Retinal pigment epithelial cell (primary cell): Measurements from ENCODE around the gene NHLRC3.
A peak's percentile ranks its signal among the peaks of the same experiment; 100 is the strongest.

Experiments
- DNase-seq: peaks from one replicate; pipeline ENCODE4 v3.0.0-alpha.2; 2010; ENCODE audit warnings: low read depth
- H3K4me3 ChIP-seq: 2 replicates; pipeline ENCODE4 v1.5.1; 2011; ENCODE audit warnings: mild to moderate bottlenecking, low read length, control low read depth, moderate library complexity
- TF ChIP-seq, protein P1 (sequence below): conservative IDR thresholded peaks from 2 replicates; pipeline ENCODE4 v1.5.1; 2011; ENCODE audit warnings: low read depth, low read length, control low read depth, inconsistent platforms

Gene NHLRC3

DNA sequence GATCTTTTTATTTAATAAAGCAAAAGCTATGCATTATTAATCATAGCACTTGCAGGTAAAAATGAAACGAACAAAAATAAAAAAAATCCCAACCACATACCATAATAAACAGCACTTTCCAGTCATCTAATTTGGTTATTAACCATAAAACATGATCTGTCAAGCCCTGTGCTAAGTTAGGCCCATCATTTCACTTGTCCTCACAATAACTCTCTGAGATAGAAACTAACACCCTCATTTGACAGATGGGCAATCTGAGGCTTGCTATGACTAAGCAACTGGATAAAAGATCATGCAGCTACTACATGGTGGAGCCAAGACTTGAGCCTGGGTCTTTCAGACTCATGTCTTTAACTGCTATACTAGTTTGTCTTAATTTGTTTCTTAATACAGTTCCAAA, 22.2 kb upstream of the NHLRC3 start:
- TF ChIP-seq, protein P1, sequence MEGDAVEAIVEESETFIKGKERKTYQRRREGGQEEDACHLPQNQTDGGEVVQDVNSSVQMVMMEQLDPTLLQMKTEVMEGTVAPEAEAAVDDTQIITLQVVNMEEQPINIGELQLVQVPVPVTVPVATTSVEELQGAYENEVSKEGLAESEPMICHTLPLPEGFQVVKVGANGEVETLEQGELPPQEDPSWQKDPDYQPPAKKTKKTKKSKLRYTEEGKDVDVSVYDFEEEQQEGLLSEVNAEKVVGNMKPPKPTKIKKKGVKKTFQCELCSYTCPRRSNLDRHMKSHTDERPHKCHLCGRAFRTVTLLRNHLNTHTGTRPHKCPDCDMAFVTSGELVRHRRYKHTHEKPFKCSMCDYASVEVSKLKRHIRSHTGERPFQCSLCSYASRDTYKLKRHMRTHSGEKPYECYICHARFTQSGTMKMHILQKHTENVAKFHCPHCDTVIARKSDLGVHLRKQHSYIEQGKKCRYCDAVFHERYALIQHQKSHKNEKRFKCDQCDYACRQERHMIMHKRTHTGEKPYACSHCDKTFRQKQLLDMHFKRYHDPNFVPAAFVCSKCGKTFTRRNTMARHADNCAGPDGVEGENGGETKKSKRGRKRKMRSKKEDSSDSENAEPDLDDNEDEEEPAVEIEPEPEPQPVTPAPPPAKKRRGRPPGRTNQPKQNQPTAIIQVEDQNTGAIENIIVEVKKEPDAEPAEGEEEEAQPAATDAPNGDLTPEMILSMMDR: no peak
- DNase-seq: no peak
- H3K4me3 ChIP-seq: no peak overlapping the region

GRCh38 chr13:39016787-39017186, 21.5 kb upstream of the NHLRC3 start:
- TF ChIP-seq, protein P1: peak; percentile 64
- H3K4me3 ChIP-seq: no peak overlapping the region
- DNase-seq: no peak

GRCh38 chr13:39020853-39021462, 17.3 kb upstream of the NHLRC3 start:
- no peak overlapping the region for H3K4me3 ChIP-seq
- TF ChIP-seq, protein P1: no peak
- DNase-seq: no peak

DNA sequence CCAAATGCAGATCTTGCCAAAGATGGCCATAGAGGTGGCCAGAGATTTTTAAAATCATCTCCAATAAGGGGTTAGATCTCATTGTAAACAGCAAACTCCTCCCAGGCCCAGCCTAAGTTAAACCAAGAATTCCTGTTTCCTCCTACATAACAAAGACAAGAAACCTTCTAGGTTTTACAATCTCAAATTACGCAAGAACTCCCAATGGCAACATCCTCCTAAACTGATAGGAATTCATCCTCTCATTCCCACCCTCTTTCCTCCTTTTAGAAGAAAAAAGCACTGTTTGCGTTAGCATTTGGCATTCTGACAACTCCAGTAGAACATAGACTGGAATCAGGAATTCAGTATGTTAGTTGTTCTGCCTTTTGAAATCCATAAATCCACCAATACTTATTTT, 14.9 kb upstream of the NHLRC3 start:
- no peak for DNase-seq
- TF ChIP-seq, protein P1: no peak
- H3K4me3 ChIP-seq: no peak overlapping the region

DNA sequence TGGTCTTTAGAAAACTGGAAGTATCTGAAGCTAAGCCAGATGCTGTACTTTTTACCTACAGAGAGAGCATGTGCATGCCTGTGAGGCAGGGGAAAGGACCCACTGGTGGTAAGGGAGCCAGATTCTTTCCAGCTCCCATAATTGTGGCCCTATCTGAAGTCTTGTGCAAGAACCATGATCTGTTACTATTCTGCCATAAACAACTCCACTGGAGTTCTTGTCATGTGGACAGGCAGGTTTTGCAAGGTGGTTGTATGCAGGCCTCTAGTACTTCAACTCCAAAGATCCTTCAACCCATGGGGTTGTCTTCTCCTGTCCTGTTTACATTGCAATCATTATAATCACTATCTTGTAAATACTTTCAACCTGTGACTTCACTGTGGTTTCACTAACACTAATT, 14.5 kb upstream of the NHLRC3 start:
- TF ChIP-seq, protein P1: no peak
- H3K4me3 ChIP-seq: no peak overlapping the region
- no peak for DNase-seq

DNA sequence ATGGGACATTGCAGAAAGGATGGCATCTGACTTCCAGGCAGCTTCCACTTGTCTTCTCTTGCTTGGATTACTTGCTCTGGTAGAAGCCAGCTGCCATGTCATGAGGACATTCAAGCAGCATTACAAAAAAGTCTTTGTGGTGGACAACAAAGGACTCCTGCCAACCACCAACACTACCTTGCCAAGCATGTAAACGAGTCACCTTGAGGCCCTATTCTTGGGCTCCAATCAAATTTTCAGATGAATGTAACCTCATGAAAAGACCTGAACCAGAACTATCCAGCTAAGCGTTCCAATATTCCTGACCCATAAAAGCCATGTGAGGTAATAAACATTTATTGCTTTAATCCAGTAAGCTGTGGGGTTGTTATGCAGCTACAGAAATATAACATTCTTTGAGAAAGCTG, 12.8 kb upstream of the NHLRC3 start:
- TF ChIP-seq, protein P1: no peak
- DNase-seq: no peak
- H3K4me3 ChIP-seq: no peak overlapping the region

DNA sequence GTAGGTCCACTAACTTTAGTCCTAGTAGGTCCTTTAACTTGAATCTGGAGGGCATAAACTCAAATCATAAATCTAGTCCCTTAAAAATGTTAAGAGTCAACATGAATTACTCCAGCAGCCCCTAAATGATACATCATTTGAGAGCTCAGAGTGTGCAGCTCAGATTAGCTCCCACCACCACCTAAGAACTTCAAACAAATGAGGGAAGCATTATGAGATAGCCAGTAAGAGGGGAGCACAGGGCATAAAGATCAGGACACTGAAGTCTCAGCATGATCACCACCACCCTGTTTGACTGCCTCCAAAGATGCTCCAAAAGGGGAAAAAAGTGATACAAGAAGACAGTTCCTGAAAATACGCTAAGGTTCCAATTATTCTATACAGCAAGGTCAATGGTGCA, 6.1 kb upstream of the NHLRC3 start:
- no peak for DNase-seq
- TF ChIP-seq, protein P1: no peak
- H3K4me3 ChIP-seq: no peak overlapping the region
